B cell (primary cell): ENCODE data around the gene MINPP1.

Experiments used
- CTCF ChIP-seq: fragments of 200-600 bp; IDR thresholded peaks from one replicate; pipeline ENCODE4 v1.8.0; 2022; ENCODE audit warnings: antibody characterized with exemption, mild to moderate bottlenecking
- EZH2 ChIP-seq: IDR thresholded peaks from 2 replicates; pipeline ENCODE4 v1.6.1; 2012; ENCODE audit warnings: borderline replicate concordance, low read depth, mild to moderate bottlenecking, moderate library complexity, low read length; ENCODE audit not compliant: insufficient read depth, poor library complexity, severe bottlenecking

- TF ChIP-seq CTCF (no peak), EZH2 (no peak)
Observed at GRCh38 chr10:87500646-87501048, 4.0 kb upstream of the MINPP1 start.
